SU-DHL-6 (cell line): ENCODE data around the gene SIGLEC6.

Source experiments
- H2AFZ ChIP-seq: fragments of 200-600 bp; sonication (generic); 2 replicates; pipeline ENCODE4 v1.6.1; 2014; ENCODE audit warnings: low read depth, mild to moderate bottlenecking, moderate library complexity, mixed read lengths, antibody characterized with exemption, low read length; ENCODE audit not compliant: severe bottlenecking
- H3F3A ChIP-seq: fragments of 200-600 bp; shearing (Covaris generic); 2 replicates; pipeline ENCODE4 v1.6.0; 2016; ENCODE audit warnings: antibody characterized with exemption, mild to moderate bottlenecking; ENCODE audit not compliant: insufficient read depth
- H3K27ac ChIP-seq: fragments of 200-600 bp; sonication (generic); 2 replicates; pipeline ENCODE4 v1.5.1; 2016; ENCODE audit warnings: low read depth, mild to moderate bottlenecking, low read length, moderate library complexity, mixed read lengths
- H3K27me3 ChIP-seq: fragments of 200-600 bp; sonication (generic), shearing (Covaris generic); 2 replicates; pipeline ENCODE4 v1.6.0; 2014; ENCODE audit warnings: mild to moderate bottlenecking, low read length
- H3K36me3 ChIP-seq: fragments of 200-600 bp; sonication (generic); 2 replicates; pipeline ENCODE4 v1.6.1; 2014; ENCODE audit warnings: mild to moderate bottlenecking, low read length, mixed read lengths
- H3K4me2 ChIP-seq: fragments of 300-600, 200-600 bp; shearing (Covaris generic), sonication (generic); 2 replicates; pipeline ENCODE4 v1.6.0; 2014; ENCODE audit warnings: low read length, low read depth, mild to moderate bottlenecking; ENCODE audit not compliant: poor library complexity, severe bottlenecking
- H3K4me3 ChIP-seq: fragments of 200-600 bp; sonication (generic); 2 replicates; pipeline ENCODE4 v1.5.1; 2014; ENCODE audit warnings: antibody characterized with exemption, low read length, mild to moderate bottlenecking, mixed read lengths; ENCODE audit not compliant: insufficient read depth, poor library complexity, severe bottlenecking
- H3K79me2 ChIP-seq: fragments of 200-600 bp; sonication (generic); 2 replicates; pipeline ENCODE4 v1.6.1; 2014; ENCODE audit warnings: mild to moderate bottlenecking, low read length, moderate library complexity; ENCODE audit not compliant: insufficient read depth
- H3K9ac ChIP-seq: fragments of 200-600 bp; sonication (generic); 2 replicates; pipeline ENCODE4 v1.7.0; 2014; ENCODE audit warnings: mild to moderate bottlenecking, low read length
- H3K9me2 ChIP-seq: fragments of 200-600 bp; sonication (generic); replicated peaks from 2 replicates; pipeline ENCODE4 v1.6.1; 2014; ENCODE audit warnings: low read length; ENCODE audit not compliant: insufficient read depth
- H3K9me3 ChIP-seq: fragments of 200-600 bp; sonication (generic); 2 replicates; pipeline ENCODE4 v1.6.1; 2014; ENCODE audit warnings: low read length, mixed read lengths; ENCODE audit not compliant: insufficient read depth
- H4K20me1 ChIP-seq: fragments of 200-600 bp; sonication (generic); 2 replicates; pipeline ENCODE4 v1.6.1; 2014; ENCODE audit warnings: low read depth, mild to moderate bottlenecking, antibody characterized with exemption, low read length, moderate library complexity, mixed read lengths
- CTCF ChIP-seq: fragments of 200-600 bp; sonication (generic); IDR thresholded peaks from one replicate; pipeline ENCODE4 v1.5.1; 2017; ENCODE audit warnings: antibody characterized with exemption, mild to moderate bottlenecking, low read length, moderate library complexity; ENCODE audit not compliant: insufficient read depth, poor library complexity, severe bottlenecking
- EZH2phosphoT487 ChIP-seq: fragments of 200-600 bp; sonication (generic), shearing (Covaris generic); conservative IDR thresholded peaks from 2 replicates; pipeline ENCODE4 v1.6.1; 2018; ENCODE audit warnings: mild to moderate bottlenecking, antibody characterized with exemption, low read length, moderate library complexity, mixed read lengths

SIGLEC6 gene

DNA sequence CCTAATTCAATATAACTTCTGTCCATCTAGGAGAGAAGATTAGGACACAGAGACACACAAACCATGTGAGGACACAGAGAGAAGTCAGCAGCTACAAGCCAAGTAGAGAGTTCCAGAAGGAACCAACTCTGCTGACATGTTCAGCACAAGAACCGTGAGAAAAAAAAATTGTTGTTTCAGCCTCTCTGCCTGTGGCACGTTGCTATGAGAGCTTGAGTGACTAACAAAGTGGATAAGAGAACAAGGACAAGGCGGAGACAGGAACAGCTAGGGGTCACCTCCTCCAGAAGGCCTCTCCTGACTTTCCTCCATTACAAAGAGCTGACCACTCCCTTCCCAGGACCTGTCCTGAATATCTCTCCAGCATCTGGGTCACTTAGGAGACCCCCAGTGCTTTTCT, 24.3 kb downstream of the SIGLEC6 start:
- Histone ChIP-seq H2AFZ (no peak overlapping the region), H4K20me1 (no peaks in the 10 kb centered on the region), H3K9ac (no peak overlapping the region), H3K9me3 (no peaks in the 10 kb centered on the region), H3K4me3 (no peak overlapping the region), H3K9me2 (no peaks in the 10 kb centered on the region), H3K79me2 (no peaks in the 10 kb centered on the region), H3K27me3 (no peaks in the 10 kb centered on the region), H3F3A (no peaks in the 10 kb centered on the region), H3K36me3 (no peaks in the 10 kb centered on the region), H3K4me2 (no peak overlapping the region), H3K27ac (no peak overlapping the region)
- no peak for TF ChIP-seq EZH2phosphoT487
- TF ChIP-seq CTCF: no peak

- no peaks in the 10 kb centered on the region for H3K36me3 ChIP-seq
- H4K20me1 ChIP-seq: no peaks in the 10 kb centered on the region
- H3K4me3 ChIP-seq: no peak overlapping the region
- TF ChIP-seq CTCF: no peak
- no peak for TF ChIP-seq EZH2phosphoT487
- H3F3A ChIP-seq: no peaks in the 10 kb centered on the region
- H3K9me3 ChIP-seq: no peaks in the 10 kb centered on the region
- no peak overlapping the region for H2AFZ ChIP-seq
- no peak overlapping the region for H3K4me2 ChIP-seq
- H3K27ac ChIP-seq: no peak overlapping the region
- H3K9ac ChIP-seq: no peak overlapping the region
- no peaks in the 10 kb centered on the region for H3K9me2 ChIP-seq
- H3K79me2 ChIP-seq: no peaks in the 10 kb centered on the region
- H3K27me3 ChIP-seq: no peaks in the 10 kb centered on the region
Measured at GRCh38 chr19:51505904-51506303, 25.6 kb downstream of the SIGLEC6 start.

DNA sequence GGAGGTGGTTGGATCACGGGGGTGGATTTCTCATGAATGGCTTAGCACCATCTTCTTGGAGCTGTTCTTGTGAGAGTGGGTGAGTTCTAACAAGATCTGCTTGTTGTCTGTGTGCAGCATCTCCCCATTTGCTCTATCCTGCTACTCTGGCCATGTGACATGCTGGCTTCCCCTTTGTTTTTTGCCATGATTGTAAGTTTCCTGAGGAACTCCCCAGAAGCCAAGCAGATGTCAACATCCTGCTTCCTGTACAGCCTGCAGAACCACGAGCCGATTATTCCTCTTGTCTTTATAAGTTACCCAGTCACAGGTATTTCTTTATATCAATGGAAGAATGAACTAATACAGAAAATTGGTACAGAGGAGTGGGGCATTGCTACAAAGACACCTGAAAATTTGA, 27.6 kb downstream of the SIGLEC6 start:
- H3K27ac ChIP-seq: no peak overlapping the region
- H2AFZ ChIP-seq: no peak overlapping the region

More for the DNA sequence above, 27.6 kb downstream of the SIGLEC6 start:
- Histone ChIP-seq H3F3A (no peaks in the 10 kb centered on the region), H3K4me3 (no peak overlapping the region), H4K20me1 (no peaks in the 10 kb centered on the region), H3K4me2 (no peak overlapping the region), H3K9me2 (no peaks in the 10 kb centered on the region), H3K27me3 (no peaks in the 10 kb centered on the region), H3K9ac (no peak overlapping the region), H3K79me2 (no peaks in the 10 kb centered on the region), H3K36me3 (no peaks in the 10 kb centered on the region), H3K9me3 (no peaks in the 10 kb centered on the region)
- TF ChIP-seq CTCF: no peak
- no peak for TF ChIP-seq EZH2phosphoT487
